HG03354 (cell line): ENCODE measurements around the gene NFATC2IP.
"Not testable (repeated sequence)": the region's sequence is repeated elsewhere in the genome, so short reads cannot be mapped to it uniquely, and the experiment has no call there.

Source experiments
- ATAC-seq: cut with Tn5 transposase; IDR thresholded peaks from one replicate; pipeline ENCODE4 v1.9.1; 2021; ENCODE audit warnings: mild to moderate bottlenecking; ENCODE audit not compliant: unreplicated experiment, poor library complexity, severe bottlenecking

NFATC2IP gene

GRCh38 chr16:28964072-28964471, 13.3 kb downstream of the NFATC2IP start:
- no peak for ATAC-seq

GRCh38 chr16:28964496-28964895, 13.8 kb downstream of the NFATC2IP start:
- ATAC-seq: no peak

GRCh38 chr16:28967156-28967555, 16.4 kb downstream of the NFATC2IP start:
- no peak for ATAC-seq

GRCh38 chr16:28969696-28970095, 19.0 kb downstream of the NFATC2IP start:
- ATAC-seq: not testable (repeated sequence)

- peak; percentile 27 for ATAC-seq
Measured at GRCh38 chr16:28974007-28974436, 23.3 kb downstream of the NFATC2IP start.

GRCh38 chr16:28974437-28975157, 23.9 kb downstream of the NFATC2IP start, which contains the start of gene SPNS1:
SPNS1 (plus strand) TSS chr16:28974778; CDS start chr16:28975152, 374 bp downstream.
- ATAC-seq: peak; percentile 89

- peak; percentile 17 for ATAC-seq
Measured at GRCh38 chr16:28975158-28975599, 24.4 kb downstream of the NFATC2IP start.

GRCh38 chr16:28977703-28978662, 27.2 kb downstream of the NFATC2IP start:
- ATAC-seq: no peak

GRCh38 chr16:28980330-28980729, 29.6 kb downstream of the NFATC2IP start:
- ATAC-seq: not testable (repeated sequence)

- no peak for ATAC-seq
Measured at GRCh38 chr16:28980929-28981328, 30.2 kb downstream of the NFATC2IP start.

GRCh38 chr16:28981517-28981916, 30.8 kb downstream of the NFATC2IP start:
- ATAC-seq: no peak

GRCh38 chr16:28982418-28982817, 31.7 kb downstream of the NFATC2IP start:
- no peak for ATAC-seq

- no peak for ATAC-seq
Measured at GRCh38 chr16:28982949-28983348, 32.2 kb downstream of the NFATC2IP start.

- ATAC-seq: no peak
Measured at GRCh38 chr16:28983644-28984043, 32.9 kb downstream of the NFATC2IP start.

- no peak for ATAC-seq
Measured at GRCh38 chr16:28984091-28984490, 33.4 kb downstream of the NFATC2IP start.

- peak; percentile 54 for ATAC-seq
Measured at GRCh38 chr16:28984619-28985135, 33.9 kb downstream of the NFATC2IP start, which contains the start of gene LAT. LAT (plus strand) TSS chr16:28985052; CDS start chr16:28985418, 366 bp downstream.

GRCh38 chr16:28985211-28986041, 34.7 kb downstream of the NFATC2IP start:
- no peak for ATAC-seq

- no peak for ATAC-seq
Measured at GRCh38 chr16:28986046-28986445, 35.3 kb downstream of the NFATC2IP start.

- no peak for ATAC-seq
Measured at GRCh38 chr16:28986492-28986891, 35.8 kb downstream of the NFATC2IP start.
